LNCaP clone FGC (cell line): Measurements from ENCODE around the gene CST6.
"Not testable (repeated sequence)": the region's sequence is repeated elsewhere in the genome, so short reads cannot be mapped to it uniquely, and the experiment has no call there.

ENCODE experiments used
- DNase-seq: peaks from one replicate; pipeline ENCODE4 v3.0.0-alpha.2; 2011; ENCODE audit warnings: low read depth
- H3K4me3 ChIP-seq: 2 replicates; pipeline ENCODE4 v1.5.1; 2011; ENCODE audit warnings: mild to moderate bottlenecking, low read depth, low read length, control low read depth
- TF ChIP-seq, protein P1 (sequence below): IDR thresholded peaks from 2 replicates; pipeline ENCODE4 v1.5.1; 2012; ENCODE audit warnings: mild to moderate bottlenecking; ENCODE audit not compliant: control insufficient read depth, insufficient read depth; ENCODE audit errors: extremely low read depth

CST6 gene

DNA sequence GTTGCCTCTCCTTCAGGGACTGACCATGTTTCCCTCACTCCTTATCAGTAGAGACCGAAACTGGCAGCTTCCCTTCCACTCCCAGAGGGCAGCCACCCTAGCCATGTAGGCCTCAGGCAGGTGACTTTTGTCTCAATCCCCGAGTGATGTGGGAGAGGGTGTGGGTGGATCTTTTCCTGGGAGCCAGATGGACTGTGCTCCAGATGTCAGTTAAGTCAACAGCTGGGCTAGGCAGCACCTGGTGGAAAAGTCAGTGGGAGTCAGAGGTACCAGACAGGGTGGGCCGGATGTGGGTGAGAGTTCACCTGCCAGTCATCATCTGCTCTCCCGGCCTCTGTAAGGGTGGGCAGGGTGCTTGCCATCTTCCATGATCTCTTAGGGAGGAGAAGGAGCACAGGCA lies 7.6 kb upstream of the CST6 start:
- no peak for DNase-seq
- no peak overlapping the region for H3K4me3 ChIP-seq
- TF ChIP-seq, protein P1, sequence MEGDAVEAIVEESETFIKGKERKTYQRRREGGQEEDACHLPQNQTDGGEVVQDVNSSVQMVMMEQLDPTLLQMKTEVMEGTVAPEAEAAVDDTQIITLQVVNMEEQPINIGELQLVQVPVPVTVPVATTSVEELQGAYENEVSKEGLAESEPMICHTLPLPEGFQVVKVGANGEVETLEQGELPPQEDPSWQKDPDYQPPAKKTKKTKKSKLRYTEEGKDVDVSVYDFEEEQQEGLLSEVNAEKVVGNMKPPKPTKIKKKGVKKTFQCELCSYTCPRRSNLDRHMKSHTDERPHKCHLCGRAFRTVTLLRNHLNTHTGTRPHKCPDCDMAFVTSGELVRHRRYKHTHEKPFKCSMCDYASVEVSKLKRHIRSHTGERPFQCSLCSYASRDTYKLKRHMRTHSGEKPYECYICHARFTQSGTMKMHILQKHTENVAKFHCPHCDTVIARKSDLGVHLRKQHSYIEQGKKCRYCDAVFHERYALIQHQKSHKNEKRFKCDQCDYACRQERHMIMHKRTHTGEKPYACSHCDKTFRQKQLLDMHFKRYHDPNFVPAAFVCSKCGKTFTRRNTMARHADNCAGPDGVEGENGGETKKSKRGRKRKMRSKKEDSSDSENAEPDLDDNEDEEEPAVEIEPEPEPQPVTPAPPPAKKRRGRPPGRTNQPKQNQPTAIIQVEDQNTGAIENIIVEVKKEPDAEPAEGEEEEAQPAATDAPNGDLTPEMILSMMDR: no peak

DNA sequence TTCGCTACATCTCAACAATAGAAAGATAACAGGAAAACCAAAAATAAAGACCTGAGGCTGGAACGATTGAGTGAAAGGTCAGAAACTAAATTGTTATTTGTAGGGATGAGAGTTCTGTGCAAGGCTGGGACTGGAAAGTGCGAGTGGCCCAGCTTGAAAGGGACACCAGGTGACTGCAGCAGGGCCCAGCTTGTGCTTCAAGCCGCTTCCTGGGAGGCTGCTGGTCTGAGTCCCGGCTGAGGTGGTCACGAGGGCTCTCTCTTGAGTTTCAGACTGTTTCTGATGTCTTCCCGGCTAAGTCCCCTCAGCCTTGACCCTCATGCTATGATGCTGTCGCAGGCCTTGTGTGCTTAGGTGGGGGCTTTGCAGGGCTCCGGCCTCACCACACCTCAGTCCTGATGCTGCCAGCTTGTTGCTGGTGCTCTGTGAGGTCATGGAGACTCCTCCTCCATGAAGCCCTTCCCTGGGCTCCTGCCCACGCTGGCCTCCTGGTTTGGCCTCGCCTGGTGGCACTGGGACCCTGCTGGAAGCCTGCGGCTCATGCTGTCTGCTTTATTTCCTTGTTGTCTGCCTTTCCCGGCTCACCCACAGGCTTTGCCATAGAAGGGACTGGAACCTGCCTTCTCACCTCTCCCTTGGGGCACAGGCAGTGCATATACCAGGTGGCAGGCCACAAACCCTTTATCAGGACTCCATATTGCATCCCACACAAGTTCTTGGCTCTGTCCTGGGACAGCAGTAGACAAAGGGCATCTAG lies 5.5 kb upstream of the CST6 start:
- TF ChIP-seq, protein P1: no peak
- H3K4me3 ChIP-seq: no peak overlapping the region
- DNase-seq: no peak

DNA sequence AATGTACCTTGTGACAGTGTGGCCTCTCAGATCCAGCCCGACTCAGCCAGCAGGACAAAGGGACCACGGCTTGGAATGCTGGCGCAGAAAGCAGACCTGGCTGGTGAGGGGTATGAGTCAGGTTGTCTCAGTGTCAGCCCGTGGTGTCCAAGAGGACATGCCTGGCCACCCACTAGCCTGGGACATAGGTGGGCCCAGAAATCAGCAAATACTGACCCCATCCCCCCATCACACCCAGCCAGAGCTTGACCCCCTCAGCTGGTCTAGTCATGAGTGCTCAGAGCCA lies 5.0 kb upstream of the CST6 start:
- TF ChIP-seq, protein P1: no peak
- H3K4me3 ChIP-seq: no peak overlapping the region
- DNase-seq: no peak

DNA sequence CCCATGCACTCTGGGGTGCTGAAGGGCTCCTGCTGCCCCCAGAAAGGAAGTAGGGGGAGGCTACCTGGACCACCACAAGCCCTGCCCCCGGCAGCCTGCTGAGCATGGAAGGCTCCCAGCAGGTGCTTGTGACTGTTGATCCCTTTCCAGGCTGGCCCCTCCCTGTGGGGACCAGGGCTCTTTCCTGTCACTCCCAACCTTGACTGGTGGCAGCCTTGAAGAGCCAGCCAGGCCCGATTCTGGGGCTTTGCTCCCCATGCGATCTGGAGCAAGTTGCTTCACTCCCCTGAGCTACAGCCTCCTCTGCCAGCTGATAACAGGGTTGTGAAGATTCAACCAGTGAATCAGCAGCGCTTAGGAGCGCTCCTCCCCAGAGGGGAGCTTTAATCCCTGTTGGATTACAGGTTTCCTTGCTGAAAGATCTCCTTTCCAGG lies 4.6 kb upstream of the CST6 start:
- TF ChIP-seq, protein P1: no peak
- H3K4me3 ChIP-seq: no peak overlapping the region
- no peak for DNase-seq

DNA sequence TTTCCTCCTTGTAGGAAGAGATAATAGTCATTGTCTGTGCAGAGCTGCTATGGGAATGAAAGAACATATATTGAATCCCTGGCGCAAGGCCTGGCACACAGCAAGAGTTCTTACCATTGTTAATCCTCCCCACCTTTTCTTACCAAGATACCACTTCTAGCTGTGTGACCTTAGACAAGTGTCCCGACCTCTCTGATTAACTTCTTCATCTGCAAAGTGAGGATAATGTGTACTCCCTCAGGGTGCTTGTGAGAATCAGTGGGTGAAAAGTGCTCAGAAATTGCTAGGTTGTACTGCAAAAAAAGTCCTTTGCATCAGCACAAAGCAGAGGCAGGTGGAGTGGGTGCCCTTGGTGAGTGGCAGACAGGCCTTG lies 3.7 kb upstream of the CST6 start:
- TF ChIP-seq, protein P1: no peak
- H3K4me3 ChIP-seq: no peak overlapping the region
- DNase-seq: no peak

DNA sequence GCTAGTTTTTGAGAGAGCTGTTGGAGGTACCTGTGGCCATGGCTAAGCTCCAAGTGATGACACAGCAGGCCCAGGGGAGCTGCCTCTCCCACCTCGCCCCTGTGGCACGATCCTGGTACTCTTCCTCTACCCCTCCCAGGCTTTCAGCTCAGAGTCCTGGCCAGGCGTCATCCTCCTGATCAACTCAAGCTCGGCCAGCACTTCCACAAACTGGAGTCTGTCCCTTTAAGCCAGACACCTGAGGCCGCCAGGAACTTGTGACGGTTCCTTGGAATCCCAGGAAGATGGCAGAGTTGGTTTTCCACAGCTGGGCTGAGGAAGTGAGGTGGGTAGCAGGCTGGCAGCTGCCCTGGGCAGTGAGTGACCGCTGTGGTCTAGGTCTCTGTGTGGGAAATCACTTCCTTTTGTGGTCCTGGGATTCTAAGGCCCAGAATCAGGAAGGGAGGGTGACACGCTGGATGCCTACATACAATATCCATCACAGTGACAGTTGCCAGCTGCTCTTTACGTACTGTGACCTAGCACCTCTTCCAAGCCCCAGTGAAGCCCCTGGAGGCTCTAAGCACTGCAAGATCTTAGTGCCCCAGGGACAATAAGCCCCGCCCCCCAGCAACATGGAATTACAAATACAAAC lies 3.2 kb upstream of the CST6 start:
- no peak overlapping the region for H3K4me3 ChIP-seq
- DNase-seq: no peak
- TF ChIP-seq, protein P1: no peak

DNA sequence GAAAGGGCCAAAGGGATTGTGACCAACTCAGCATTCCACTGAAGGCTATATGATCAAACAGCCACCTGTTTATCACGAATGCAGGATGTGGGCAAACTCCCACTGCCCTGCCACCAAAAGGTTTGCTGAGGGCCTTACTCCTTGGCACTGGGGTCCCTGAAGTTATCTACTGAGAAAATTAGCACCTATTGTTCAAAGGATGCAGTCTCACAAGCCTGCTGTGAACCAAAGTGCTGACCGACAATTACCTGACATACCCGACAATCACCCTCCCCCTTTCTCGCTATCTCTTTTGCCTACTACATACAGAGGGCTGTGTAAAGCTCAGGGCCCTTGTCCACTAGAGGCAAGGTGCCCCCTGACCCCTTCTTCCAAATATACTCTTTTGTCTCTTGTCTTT lies 1.8 kb upstream of the CST6 start:
- not testable (repeated sequence) for DNase-seq

More for the DNA sequence above, 1.8 kb upstream of the CST6 start:
- not testable (repeated sequence) for H3K4me3 ChIP-seq
